HG02938 (cell line): ENCODE measurements around the gene TAPT1.

ENCODE experiments used
- ATAC-seq: cut with Tn5 transposase; IDR thresholded peaks from one replicate; pipeline ENCODE4 v1.9.1; 2021; ENCODE audit warnings: mild to moderate bottlenecking, moderate library complexity; ENCODE audit not compliant: unreplicated experiment

TAPT1 gene

DNA sequence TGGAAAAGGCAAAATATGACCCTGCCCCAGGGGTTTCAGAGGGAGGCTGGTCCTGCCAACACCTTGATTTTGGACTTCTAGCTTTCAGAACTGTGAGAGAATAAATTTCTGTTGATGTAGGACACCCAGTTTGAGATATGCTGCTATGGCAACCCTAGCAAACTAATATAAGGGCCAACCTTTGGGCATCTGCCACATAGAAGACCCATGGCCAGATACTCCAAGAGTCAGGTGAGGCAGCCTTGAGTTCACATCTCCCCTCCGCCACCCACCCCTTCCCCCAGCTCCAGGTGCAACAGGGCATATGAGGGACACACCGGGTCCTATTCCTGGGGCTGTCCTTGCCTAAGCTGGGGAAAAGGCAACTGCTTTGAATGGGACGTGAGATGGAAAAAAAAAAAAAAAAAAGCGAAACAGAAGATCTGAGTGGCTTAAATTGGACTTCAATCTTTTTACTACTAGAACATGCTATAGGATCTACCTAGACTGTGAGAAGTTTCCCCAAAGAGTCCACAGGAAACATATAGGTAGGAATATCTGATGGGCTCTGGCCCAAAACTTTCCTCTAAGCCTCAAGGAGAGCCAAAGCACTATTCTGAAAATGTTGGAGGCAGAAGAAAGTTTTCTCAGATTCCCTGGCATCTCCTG is 85.9 kb downstream of the TAPT1 start:
- no peak for ATAC-seq

DNA sequence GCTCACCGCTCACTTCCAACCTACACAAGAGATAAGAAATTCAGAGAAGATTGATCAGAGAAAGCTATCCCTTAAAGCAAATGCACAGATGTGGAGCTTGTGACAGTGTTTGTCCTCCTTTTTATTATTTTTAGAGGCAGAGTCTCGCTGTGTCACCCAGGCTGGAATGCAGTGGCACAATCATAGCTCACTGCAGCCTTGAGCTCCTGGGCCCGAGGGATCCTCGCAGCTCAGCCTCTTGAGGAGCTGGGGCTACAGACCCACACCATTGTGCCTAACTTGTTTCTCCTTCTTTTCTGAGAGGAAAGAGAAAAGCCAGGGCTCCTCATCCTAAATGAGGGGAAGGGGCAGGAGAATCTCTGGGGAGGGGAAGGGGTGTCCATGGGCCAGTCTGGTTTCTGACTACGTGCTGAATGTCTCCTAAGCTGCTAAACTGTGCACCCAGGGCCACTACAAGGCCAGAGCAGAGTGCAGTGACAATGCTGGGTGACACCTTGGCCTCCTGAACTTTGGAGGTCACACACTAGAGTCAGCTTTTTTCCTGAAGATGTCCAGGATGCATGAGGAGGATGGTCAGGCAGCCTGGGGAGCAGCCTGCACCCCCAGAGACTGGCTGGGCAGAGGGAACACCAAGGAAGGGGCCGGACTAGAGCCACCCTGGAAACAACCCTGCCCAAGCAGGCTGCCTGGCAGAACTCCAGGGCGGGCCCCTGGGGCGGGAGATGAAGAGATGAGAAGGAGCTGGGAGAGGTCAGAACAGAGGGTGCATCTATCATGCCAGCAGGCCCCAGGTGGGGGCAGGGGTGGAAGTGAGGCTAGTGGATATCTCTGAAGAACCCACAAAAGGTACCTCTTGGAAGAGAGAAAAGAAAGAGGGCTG is 87.0 kb downstream of the TAPT1 start:
- ATAC-seq = no peak

DNA sequence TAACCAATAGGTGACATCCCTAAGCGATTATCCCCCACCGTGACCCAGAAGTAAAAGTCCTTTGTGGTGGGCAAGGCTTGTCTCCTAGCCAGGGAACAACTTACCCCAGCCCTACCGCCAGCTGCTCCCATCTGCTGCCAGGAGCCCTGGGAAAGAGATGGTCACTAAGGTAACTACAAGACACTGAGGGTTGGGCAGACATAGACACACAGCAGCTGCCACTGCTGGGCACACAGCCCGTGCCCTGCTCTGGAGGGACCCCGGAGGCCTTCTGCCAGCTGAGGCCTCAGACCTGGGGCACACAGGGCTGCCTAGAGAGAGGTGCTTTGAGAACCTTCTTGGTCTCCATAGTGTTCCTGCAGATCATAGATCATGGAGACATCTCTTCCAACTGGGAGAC is 89.4 kb downstream of the TAPT1 start:
- ATAC-seq = no peak

DNA sequence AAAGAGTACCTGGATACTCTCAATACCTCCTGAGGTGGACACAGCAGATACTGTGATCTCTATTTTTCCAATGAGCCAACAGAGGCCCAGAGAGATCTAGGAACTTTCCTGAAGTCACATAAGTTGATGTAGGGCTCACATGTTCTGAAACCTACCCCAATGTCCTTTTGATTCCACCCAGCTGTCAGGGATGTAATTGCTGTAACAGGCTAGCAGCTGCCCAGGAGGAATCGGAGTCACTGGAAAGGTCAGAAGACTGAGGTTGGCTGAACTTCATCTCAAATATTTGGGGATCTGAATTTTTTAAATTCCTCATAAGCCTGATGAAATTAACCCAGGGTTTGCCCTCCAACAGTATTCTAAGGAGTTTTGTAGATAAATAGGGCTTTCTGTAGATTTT is 90.0 kb downstream of the TAPT1 start:
- ATAC-seq = no peak

DNA sequence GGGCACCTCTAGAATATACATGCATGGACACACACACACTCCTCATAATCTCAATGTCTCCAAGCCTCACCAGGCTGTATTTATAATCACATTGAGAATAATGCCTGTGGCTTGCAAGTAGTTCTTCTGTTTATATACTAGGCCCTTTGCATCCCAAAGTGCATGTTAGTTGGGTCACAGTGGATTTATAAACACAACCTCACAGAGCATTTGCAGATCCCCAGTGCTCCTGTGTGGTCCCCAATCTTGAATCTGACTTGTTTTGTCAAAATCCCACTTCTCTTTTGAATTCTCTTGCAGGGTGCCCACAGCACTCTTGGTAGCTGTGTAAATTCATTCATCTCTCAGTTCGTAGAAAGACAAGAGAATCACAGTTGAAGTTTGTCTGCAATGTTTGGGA is 92.9 kb downstream of the TAPT1 start:
- no peak for ATAC-seq

DNA sequence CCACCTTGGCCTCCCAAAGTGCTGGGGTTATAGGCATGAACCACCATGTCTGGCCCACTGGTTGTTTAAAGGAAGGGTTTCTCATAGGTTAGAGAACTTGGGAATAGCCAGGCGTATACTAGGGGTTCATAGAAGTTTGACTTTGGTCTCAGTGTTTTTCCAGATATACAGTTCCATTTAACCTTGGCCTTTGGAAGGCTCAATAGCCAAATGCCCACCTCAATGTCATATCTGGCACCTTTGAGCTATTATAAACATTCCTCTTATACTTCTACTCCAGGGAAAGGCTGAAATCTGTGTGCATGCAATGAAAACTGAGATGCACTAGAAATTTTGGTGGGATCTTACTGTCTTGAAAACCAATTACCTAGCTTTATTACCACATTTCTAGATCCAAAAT is 95.0 kb downstream of the TAPT1 start:
- no peak for ATAC-seq

DNA sequence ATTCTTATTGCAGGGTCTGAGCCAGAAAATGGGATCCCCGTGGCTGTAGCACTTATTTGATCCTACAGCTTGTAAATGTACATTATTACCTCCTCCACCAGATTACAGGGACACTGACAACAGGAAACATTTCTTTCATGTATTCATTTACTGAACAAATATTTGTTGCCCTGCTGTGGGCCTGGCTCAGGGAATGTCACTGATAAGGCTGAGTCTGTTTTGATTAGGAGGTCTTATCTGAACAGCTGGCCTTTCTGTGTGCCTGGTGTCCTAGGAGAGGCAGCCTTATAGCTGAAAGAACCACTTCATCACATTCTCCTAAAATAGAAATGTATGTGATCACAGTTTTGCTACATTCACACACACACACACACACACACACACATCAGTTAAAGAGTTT is 96.9 kb downstream of the TAPT1 start:
- ATAC-seq = no peak

DNA sequence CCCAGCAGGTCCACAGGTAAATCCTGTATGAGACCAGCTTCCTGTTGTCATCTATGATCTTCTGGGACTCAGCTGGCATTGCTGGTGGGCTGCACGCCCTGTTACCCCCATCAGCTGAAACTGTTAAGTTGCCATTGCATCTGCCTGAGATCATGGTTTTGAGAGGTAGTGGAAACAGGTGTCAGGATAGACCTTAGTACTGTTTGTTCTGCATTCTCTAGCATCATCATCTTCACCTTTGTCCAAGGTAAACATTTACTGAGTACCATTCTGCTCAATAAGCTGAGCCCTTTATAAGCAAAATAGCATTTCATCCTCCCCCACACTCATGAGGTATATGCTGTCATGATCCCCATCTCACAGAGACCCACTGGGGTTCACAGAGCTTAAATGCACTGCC is 99.6 kb downstream of the TAPT1 start:
- ATAC-seq = no peak

DNA sequence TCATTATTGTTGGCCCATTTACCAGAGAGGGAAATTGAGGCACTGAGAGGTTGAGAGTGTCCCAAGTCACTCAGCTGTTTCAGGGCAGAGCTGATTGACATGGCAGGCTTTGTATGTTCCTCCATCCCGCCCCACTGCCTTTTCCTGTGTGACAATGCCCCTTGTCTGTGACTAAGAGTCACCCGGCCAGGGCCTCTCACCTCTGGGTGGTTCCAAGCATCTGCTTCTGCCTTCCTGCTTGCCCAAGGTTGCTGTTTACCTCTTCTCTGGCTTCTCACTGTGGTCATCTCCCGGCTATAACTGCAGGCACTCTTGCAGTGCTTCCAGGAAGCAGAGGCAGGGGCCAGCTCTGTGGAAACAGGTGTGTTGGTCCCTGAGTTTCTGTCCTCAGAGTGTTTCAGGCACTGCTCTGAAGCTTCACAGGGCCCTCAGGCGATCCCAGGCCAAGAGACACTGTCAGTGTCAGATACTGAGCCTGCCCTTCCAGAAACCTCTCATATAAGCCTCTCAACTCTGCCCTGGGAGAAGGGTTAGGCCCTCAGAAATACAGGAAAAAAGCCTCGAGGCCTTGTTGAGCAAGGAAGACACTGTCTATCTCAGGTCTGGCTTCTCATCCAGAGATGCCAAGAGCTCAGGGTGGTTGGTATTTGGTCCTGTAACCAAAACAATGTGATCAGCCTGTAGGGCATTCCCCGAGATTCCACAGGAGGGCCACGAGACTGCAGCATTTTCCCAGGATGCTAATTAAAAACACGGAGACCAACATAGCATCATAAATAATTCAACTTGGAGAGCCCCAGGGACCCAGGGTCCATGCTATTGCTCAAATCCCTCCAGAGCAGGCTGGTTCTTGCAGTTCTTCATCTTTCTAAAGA is 100.5 kb downstream of the TAPT1 start:
- ATAC-seq = no peak

DNA sequence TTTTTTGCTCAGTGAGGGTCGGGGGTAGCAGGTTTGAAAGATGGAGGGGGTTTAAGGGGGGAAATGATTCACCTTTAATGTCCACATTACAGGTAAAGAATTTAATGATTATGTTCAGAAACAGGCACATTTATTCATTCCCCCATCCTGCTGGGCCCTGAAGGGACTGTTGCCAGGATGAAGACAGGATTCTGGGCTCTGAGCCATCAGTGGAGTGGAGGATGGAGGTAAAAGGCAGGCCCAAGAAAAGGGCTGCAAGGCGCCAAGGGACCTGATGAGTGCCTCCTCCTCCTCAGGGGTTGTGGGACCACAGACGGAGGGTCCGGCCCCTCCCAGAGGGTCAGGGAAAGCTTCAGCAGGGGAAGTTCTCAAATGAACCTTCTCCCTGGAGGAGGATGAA is 102.0 kb downstream of the TAPT1 start:
- ATAC-seq = no peak

DNA sequence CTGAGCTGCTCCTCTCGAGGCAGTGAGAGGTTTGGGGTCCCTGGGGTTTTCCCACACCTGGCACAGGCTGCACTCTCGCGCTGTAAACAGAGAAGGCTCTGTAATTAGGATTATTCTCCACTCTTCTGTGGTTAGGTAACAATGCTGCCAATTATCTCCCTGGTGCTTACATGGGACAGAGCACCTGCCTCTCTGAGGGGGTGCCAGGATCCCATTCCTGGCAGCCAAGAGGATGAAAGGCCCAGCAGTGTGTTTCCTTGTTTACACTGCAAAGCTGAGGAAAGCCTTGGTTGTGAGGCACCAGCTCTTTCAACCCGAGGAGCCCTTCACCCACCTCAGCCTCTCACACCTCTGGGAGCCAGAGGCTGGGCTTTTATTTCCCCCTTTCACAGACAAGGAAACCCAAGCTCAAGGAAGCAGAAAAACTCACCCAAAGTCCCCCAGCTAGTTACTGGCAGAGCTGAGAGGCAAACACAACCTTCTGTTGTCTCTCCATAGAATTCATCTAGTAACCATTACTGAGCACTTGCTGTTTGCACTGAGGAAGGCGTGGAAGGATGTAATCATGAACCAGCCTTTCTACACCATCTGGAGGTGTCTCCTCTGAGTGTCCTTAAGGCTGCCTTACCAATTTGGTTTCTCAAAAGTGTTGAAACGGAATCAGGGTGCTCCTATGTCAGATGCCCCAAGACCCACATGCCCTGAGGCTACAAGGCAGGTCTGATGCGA is 102.8 kb downstream of the TAPT1 start:
- no peak for ATAC-seq

DNA sequence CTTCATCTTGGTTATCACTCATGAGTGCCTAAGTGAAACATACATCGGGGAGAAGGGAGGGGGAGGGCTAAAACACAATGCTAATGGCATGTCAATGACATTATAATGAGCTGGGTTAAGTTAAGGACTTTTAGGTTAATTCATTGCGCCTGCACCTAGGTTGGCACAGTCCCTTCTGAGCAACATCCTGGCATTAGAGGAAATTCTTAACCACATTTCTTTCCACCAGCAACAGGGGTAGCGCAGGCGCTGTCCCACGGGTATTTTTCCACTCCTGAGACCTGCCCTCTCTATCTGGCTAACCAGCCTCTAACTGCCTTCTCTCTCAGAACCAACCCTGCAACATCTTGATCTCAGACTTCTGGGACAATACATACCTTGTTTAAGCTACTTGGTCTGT is 103.5 kb downstream of the TAPT1 start:
- no peak for ATAC-seq

DNA sequence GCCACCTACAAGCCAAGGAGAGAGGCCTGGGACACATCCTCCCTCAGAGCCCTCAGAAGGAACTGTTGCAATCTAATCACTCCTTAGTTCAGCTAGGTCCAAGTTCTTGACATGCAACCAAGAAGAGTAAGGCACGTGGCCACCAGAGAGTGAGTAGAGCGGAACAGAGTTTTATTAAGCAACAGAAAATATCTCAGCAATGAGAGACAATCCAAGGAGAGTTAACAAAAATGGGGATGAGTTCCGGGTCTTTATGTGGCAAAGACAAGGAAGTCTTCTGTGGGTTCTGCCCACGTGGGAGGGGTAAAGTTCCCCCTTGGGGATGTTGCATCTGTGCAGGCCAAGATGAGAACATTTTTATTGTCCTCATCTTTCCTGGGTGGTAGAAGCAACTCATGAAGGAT is 104.0 kb downstream of the TAPT1 start:
- no peak for ATAC-seq

DNA sequence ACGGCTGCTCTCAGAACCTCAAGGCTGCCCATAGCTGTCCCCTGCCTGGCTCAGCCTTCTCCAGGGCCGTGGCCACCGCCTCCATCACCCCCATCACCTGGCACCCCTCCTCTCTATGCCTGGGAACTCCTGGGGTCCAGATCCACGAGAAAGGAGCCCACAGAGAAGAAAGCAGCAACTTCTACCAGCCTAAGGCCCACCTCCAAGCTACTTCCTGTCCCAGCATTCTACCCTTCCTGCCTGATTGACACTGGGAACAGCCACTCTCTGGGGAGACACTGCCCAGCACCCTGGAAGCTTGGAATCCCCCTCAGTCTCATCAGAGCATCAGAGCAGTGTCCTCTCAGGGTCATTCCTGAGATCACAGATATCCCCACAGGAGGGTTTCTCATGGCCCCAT is 105.6 kb downstream of the TAPT1 start:
- no peak for ATAC-seq

DNA sequence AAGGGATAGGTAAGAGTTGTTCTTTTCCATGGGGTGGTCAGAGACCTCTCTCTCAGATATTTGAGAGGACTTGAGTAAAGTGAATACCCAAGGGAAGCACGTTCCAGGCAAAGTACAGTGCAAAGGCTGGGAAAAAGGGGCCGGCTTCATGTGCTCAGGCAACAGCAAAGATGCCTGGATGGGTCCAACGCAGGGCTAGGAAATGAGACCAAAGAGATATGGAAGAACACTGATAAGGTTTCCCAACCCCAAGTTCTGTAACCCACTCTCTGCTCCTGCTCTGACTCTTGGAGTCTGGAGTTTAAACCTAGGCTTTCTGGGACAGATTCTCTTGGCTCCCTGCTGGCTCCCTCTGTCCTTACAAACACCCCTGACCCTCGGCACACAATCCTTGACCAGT is 106.3 kb downstream of the TAPT1 start:
- ATAC-seq = no peak

DNA sequence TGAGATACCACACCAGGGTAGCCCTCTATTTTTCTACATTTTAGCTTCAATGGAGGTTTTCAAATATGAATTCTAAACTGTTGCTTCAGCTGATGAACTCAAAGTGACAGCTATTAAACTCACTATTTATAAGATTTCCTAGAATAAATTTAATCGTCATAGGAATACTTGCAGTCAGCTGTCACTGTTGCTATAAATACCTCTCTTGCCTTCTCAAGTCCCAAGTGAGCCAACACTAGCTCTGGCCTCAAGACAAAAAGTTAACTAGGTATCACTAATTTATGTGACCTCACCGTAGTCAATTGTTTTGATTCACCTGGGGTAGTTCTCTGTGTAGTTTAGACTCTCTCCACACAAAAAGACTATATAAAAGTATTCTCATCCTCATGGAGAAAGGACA is 108.2 kb downstream of the TAPT1 start:
- no peak for ATAC-seq

DNA sequence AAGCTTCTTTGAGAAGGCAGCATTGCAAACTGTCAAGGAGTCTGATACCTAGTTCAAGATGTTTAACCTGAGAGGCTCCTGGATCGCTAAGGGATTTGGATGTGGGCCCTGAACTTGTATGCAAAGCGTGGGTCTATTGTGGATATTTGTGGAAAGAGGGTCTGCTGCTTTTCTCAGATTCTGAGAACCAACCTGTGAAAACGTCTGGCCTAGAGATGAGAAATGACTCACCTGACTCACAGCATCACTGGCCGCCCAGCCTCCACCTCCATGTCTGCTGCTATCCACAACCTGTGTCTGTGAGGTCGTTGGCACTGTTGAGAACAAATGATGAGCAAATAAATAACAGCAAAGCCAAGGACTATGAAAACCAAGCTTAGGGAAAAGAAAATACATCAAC is 109.1 kb downstream of the TAPT1 start:
- no peak for ATAC-seq

DNA sequence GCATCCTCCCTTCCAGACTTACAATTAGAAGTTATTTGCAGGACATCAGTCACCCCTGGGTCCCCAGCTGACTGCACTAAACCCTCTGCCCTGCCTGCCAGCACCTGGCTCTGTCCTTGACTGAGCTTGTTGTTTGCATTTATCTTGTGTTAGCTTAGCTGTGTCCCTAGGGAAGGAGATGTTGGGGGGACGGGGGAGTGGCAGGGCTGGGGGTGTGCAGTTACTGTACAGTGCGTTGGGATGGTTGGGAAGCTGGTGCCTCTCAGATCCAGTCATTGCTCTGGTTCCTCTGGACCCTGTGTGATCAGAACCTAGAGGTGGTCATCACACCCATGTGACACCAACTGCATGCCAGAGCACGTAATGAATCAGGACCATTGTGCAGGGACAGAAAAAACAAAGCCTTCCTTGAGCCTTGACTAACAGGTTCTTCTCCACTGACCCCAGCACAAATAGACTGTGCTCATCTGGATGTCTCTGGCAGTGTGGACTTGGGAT is 109.7 kb downstream of the TAPT1 start:
- no peak for ATAC-seq

DNA sequence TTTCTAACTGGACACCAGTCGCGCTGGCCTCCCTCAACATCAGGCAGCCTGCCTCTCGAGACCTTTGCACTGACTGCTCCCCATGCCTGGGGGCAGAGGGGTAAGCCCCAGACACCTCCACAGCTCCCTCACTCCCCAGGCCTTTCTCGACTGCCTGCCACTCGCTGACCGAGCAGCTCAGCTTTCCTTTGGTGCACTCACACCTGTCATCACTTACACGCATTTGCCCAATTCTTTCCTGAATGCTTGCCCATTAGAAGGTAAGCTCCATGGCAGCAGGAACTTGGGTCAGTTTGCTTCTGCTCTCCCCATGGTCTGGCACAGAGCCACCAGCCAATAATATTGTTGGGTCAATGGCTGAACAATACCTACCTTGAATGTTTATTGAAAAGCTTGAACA is 110.3 kb downstream of the TAPT1 start:
- no peak for ATAC-seq

DNA sequence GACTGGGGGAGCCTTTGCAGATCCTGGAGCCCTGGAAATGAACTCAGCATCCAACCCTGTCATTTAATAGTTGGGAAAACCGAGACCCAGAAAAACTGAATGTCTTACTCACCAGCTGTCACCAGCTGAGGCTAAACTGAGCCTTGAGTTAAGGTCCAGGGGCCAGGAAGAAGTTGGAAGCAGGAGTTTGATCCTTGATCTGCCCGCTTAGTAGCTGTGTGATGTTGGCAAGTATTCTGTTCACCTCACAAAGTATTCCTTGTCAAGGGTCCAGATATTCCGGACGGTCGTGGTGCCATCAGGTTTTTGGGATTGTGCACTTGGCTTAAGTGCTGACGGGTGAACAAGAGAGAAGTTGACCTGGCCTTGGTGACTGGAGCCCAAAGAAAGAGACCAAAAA is 111.7 kb downstream of the TAPT1 start:
- no peak for ATAC-seq

DNA sequence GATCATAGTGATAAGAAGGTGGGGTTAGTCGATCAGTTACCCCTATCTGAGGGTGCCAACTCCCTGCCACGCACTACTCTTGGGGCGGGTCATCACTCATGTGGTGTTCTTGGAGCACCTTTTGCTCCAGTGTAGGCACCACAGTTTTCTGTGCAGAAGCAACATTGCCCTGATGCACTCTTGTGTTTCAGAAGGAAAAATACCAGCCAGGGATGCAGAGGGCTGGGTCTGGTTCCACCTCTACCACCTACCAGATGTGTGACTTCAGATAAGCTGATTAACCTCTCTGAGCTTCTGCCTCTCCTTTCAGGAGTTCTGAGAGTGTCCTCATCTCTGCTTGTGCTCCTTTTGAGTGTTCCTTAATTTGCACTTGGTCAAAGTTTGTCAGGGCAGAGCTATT is 112.5 kb downstream of the TAPT1 start:
- no peak for ATAC-seq
